H1 (cell line): ENCODE results near the gene MAGEA9.
"Not testable (repeated sequence)": the region's sequence is repeated elsewhere in the genome, so short reads cannot be mapped to it uniquely, and the experiment has no call there.

ENCODE experiments used
- BRCA1 ChIP-seq: IDR thresholded peaks from 2 replicates; pipeline ENCODE4 v1.6.1; 2012; ENCODE audit warnings: low read depth, low read length, improper control_type of control experiment
- CREB1 ChIP-seq: IDR thresholded peaks from 2 replicates; pipeline ENCODE4 v1.6.1; 2012; ENCODE audit warnings: inconsistent platforms
- CTCF ChIP-seq, 3 experiments: IDR thresholded peaks; 1 replicate in 2 of 3; 2 replicates in 1 of 3; pipeline versions ENCODE4 v1.5.1 to v1.6.1; 2011; ENCODE audit warnings: low read length in 3 of 3, mild to moderate bottlenecking in 3 of 3, inconsistent platforms in 2 of 3, low read depth in 1 of 3, moderate library complexity in 1 of 3; ENCODE audit not compliant: insufficient read depth in 1 of 3; ENCODE audit errors: control extremely low read depth in 1 of 3
- EP300 ChIP-seq, 2 experiments: IDR thresholded peaks; 1 replicate in 1 of 2; 2 replicates in 1 of 2; pipeline ENCODE4 v1.6.1; 2011 to 2012; ENCODE audit warnings: low read depth in 2 of 2, low read length in 2 of 2, mild to moderate bottlenecking in 2 of 2, borderline replicate concordance in 1 of 2, inconsistent platforms in 1 of 2, moderate library complexity in 1 of 2
- EZH2 ChIP-seq: fragments of 200-600 bp; sonication (generic); IDR thresholded peaks from 2 replicates; pipeline ENCODE4 v1.7.1; 2012; ENCODE audit warnings: low read depth, mild to moderate bottlenecking, moderate library complexity, low read length, inconsistent platforms; ENCODE audit not compliant: severe bottlenecking
- GTF2F1 ChIP-seq: IDR thresholded peaks from 2 replicates; pipeline ENCODE4 v1.6.1; 2012; ENCODE audit warnings: low read depth, low read length, improper control_type of control experiment, borderline replicate concordance
- MAFK ChIP-seq: IDR thresholded peaks from 2 replicates; pipeline ENCODE4 v1.6.1; 2012; ENCODE audit warnings: low read depth, mild to moderate bottlenecking, improper control_type of control experiment, low read length
- MAX ChIP-seq: IDR thresholded peaks from 2 replicates; pipeline ENCODE4 v1.6.1; 2012; ENCODE audit warnings: inconsistent platforms
- POLR2A ChIP-seq, 2 experiments: IDR thresholded peaks; 1 replicate in 1 of 2; 2 replicates in 1 of 2; pipeline ENCODE4 v1.6.1; 2011; ENCODE audit warnings: low read depth in 2 of 2, low read length in 2 of 2, mild to moderate bottlenecking in 2 of 2; ENCODE audit errors: control extremely low read depth in 1 of 2
- YY1 ChIP-seq: IDR thresholded peaks from 2 replicates; pipeline ENCODE4 v1.6.1; 2011; ENCODE audit warnings: low read depth, mild to moderate bottlenecking, low read length

GRCh38 chrX:149770344-149770743, 11.4 kb upstream of the MAGEA9 start:
- not testable (repeated sequence) for TF ChIP-seq MAFK; POLR2A (IDR thresholded peaks at IDR 0.05; ENCODE audit: control extremely low read depth in 1 of 2, low read depth in 2 of 2, low read length in 2 of 2); EZH2; CTCF (IDR thresholded peaks at IDR 0.05; ENCODE audit: control extremely low read depth in 1 of 3, insufficient read depth in 1 of 3, low read depth in 1 of 3, low read length in 3 of 3); CREB1; GTF2F1; MAX; EP300 (IDR thresholded peaks at IDR 0.05; ENCODE audit: borderline replicate concordance in 1 of 2, low read depth in 2 of 2, low read length in 2 of 2); YY1; BRCA1
